ENCODE results near the gene MATN3.

The MATN3 gene

GRCh38 chr2:19979932-19980331 lies 32.5 kb downstream of the MATN3 start:
- no peak overlapping the region for H3K4me3 ChIP-seq (ENCODE audit: low read depth, low read length)
- DNase-seq (ENCODE audit: low read depth, low spot score): no peak
- TF ChIP-seq CTCF (IDR thresholded peaks at IDR 0.05; ENCODE audit: low read depth, low read length): no peak
- in situ Hi-C loops (cut with HindIII; ENCODE audit: low sequenced_read_pairs): no loop called here

GRCh38 chr2:19973466-19973865 lies 39.0 kb downstream of the MATN3 start:
- H3K4me3 ChIP-seq (ENCODE audit: low read depth, low read length): no peak overlapping the region
- in situ Hi-C loops (cut with HindIII; ENCODE audit: low sequenced_read_pairs): no loop called here
- TF ChIP-seq CTCF (IDR thresholded peaks at IDR 0.05; ENCODE audit: low read depth, low read length): no peak
- DNase-seq (ENCODE audit: low read depth, low spot score): no peak

- in situ Hi-C loops (cut with HindIII; ENCODE audit: low sequenced_read_pairs): no loop called here
- H3K4me3 ChIP-seq (ENCODE audit: low read depth, low read length): no peak overlapping the region
- no peak for DNase-seq (ENCODE audit: low read depth, low spot score)
- no peak for TF ChIP-seq CTCF (IDR thresholded peaks at IDR 0.05; ENCODE audit: low read depth, low read length)
These were observed 40.8 kb downstream of the MATN3 start for GRCh38 chr2:19971691-19972090.

GRCh38 chr2:19963386-19963785 lies 49.1 kb downstream of the MATN3 start:
- in situ Hi-C loops (cut with HindIII; ENCODE audit: low sequenced_read_pairs): no loop called here
- no peak overlapping the region for H3K4me3 ChIP-seq (ENCODE audit: low read depth, low read length)
- TF ChIP-seq CTCF (IDR thresholded peaks at IDR 0.05; ENCODE audit: low read depth, low read length): no peak
- DNase-seq (ENCODE audit: low read depth, low spot score): no peak

GRCh38 chr2:19955544-19956422 lies 56.7 kb downstream of the MATN3 start:
- H3K4me3 ChIP-seq (ENCODE audit: low read depth, low read length): no peak overlapping the region
- DNase-seq (ENCODE audit: low read depth, low spot score): peak; percentile 75
- TF ChIP-seq CTCF (IDR thresholded peaks at IDR 0.05; ENCODE audit: low read depth, low read length): peak; percentile 80
- in situ Hi-C loops (cut with HindIII; ENCODE audit: low sequenced_read_pairs): no loop called here

GRCh38 chr2:19949071-19949470 lies 63.4 kb downstream of the MATN3 start:
- in situ Hi-C loops (cut with HindIII; ENCODE audit: low sequenced_read_pairs): no loop called here
- peak; percentile 55 for DNase-seq (ENCODE audit: low read depth, low spot score)
- no peak for TF ChIP-seq CTCF (IDR thresholded peaks at IDR 0.05; ENCODE audit: low read depth, low read length)
- H3K4me3 ChIP-seq (ENCODE audit: low read depth, low read length): no peak overlapping the region

Measured in astrocyte of the spinal cord (primary cell).